ENCODE results near the gene FNDC4. TPM values are rescaled to one million over a fixed set of nuclear protein-coding genes. Genes with fewer than 3 reads are reported as not detected.

Gene FNDC4
- total RNA-seq, 2 experiments from 2014 or later, result not detected

DNA sequence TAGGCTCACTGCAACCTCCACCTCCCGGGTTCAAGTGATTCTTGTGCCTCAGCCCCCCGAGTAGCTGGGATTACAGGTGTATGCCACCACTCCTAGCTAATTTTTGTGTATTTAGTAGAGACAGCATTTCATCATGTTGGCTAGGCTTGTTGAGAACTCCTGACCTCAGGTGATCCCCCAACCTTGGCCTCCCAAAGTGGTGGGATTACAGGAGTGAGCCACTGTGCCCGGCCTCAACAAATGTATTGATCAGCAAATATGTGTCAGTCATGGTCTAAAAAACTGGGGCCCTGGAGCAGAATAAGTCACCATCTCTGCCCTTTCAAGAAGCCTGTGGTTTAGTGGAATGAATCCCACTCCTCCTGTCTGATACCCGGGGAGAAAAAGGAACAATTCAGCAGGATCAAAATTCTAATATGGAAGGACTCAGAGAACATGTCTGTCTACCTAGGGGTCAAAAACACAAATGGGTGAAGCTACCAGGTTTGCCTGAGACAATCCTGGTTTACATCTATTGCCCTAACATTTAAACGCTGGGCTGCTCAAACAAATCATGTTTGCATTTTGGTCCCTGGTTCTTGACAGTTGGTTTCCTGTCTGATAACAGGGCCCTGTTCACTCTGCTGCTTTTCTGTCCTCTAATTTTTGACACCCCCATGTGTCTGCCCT lies 23.2 kb upstream of the FNDC4 start:
- TF ChIP-seq, protein P1, sequence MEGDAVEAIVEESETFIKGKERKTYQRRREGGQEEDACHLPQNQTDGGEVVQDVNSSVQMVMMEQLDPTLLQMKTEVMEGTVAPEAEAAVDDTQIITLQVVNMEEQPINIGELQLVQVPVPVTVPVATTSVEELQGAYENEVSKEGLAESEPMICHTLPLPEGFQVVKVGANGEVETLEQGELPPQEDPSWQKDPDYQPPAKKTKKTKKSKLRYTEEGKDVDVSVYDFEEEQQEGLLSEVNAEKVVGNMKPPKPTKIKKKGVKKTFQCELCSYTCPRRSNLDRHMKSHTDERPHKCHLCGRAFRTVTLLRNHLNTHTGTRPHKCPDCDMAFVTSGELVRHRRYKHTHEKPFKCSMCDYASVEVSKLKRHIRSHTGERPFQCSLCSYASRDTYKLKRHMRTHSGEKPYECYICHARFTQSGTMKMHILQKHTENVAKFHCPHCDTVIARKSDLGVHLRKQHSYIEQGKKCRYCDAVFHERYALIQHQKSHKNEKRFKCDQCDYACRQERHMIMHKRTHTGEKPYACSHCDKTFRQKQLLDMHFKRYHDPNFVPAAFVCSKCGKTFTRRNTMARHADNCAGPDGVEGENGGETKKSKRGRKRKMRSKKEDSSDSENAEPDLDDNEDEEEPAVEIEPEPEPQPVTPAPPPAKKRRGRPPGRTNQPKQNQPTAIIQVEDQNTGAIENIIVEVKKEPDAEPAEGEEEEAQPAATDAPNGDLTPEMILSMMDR (IDR thresholded peaks at IDR 0.05), result no peak
- ATAC-seq (no peak), DNase-seq (no peak)
- Mint-ChIP-seq H3K27ac (no peak overlapping the region), H3K4me1 (ENCODE audit: low read depth) (no peaks in the 10 kb centered on the region), H3K9me3 (no peaks in the 10 kb centered on the region), H3K4me3 (no peak overlapping the region), H3K27me3 (peaks cover 13% of the 10 kb centered on the region), H3K36me3 (ENCODE audit: low read depth) (no peaks in the 10 kb centered on the region)
- CTCF ChIA-PET, result no interaction called here
- intact Hi-C loops (cut with micrococcal nuclease), result no loop called here
- POLR2A ChIA-PET, result interaction anchor here (0.7 kb wide), 1 partner anchor 79 kb away, joined by 3 read pairs; no protein-coding TSS in a partner anchor

DNA sequence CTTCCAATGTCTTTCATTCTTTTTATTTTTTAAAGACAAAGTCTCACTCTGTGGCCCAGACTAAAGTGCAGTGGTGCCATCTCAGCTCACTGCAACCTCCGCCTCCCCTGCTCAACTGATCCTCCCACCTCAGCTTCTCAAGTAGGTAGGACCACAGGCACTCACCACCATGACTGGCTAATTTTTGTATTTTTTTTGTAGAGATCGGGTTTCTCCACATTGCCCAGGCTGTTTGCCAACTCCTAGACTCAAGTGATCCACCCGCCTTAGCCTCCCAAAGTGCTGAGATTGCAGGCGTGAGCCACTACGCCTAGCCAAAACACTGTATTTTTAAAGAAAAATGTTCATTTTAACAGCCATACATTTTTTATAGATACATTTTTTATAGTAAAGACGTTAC lies 14.3 kb upstream of the FNDC4 start:
- TF ChIP-seq, protein P1 (IDR thresholded peaks at IDR 0.05), result no peak
- ATAC-seq, result no peak
- Mint-ChIP-seq H3K27me3 (peaks cover 5% of the 10 kb centered on the region), H3K4me3 (no peak overlapping the region), H3K9me3 (no peaks in the 10 kb centered on the region), H3K4me1 (ENCODE audit: low read depth) (no peaks in the 10 kb centered on the region), H3K36me3 (ENCODE audit: low read depth) (no peaks in the 10 kb centered on the region), H3K27ac (no peak overlapping the region)
- intact Hi-C loops (cut with micrococcal nuclease), result no loop called here
- ChIA-PET CTCF (no interaction called here), POLR2A (no interaction called here)
- no peak for DNase-seq

DNA sequence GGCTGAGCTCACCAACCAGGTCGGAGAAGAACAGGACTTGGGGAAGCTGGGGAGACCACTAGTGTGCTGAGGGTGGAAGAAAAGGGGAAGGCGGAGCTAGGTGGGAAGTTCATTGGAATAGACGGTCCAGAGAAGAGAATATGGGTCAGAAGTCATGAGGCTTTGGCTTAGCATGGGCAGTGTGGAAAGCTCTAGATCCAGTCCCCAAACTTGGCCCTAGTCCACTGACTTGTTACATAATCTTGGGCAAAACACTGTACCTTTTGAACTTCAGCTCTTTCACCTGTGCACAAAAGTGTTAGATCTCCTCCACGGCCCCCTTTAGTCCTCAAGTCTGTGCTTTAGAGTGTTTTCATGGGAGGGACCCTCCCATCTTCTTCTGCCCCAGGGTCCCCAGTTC lies 12.3 kb upstream of the FNDC4 start:
- Mint-ChIP-seq H3K4me3 (no peak overlapping the region), H3K27me3 (no peaks in the 10 kb centered on the region), H3K27ac (no peak overlapping the region), H3K36me3 (ENCODE audit: low read depth) (no peaks in the 10 kb centered on the region), H3K4me1 (ENCODE audit: low read depth) (no peaks in the 10 kb centered on the region), H3K9me3 (no peaks in the 10 kb centered on the region)
- POLR2A ChIA-PET, result interaction anchor here (0.8 to 1.0 kb wide), 2 partner anchors 12 to 138 kb away, joined by 3 read pairs; no protein-coding TSS in a partner anchor
- TF ChIP-seq, protein P1 (IDR thresholded peaks at IDR 0.05), result no peak
- CTCF ChIA-PET, result interaction anchor here (1.5 kb wide), 1 partner anchor 227 kb away, joined by 7 read pairs; no protein-coding TSS in a partner anchor
- intact Hi-C loops (cut with micrococcal nuclease), result no loop called here
- DNase-seq (no peak), ATAC-seq (no peak)

DNA sequence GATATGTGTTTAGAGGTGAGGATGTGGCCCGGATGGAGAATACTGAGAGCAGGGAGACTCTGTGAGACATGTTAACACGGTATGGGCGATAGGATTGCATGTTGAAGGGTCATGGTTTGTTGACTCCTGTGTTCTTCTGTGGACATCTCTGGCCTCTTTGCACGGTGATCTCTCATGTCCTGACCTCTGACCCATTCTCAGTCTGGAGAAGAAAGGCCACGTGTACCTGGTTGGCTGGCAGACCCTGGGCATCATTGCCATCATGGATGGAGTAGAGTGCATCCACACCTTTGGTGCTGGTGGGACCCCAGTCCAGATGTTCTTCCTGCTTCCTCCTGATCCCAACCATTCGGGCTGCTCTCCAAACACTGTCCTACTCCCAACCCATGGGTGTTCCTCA lies 11.6 kb upstream of the FNDC4 start:
- no peak overlapping the region for H3K27ac Mint-ChIP-seq
- no peak overlapping the region for H3K4me3 Mint-ChIP-seq
- TF ChIP-seq, protein P1 (IDR thresholded peaks at IDR 0.05), result no peak
- intact Hi-C loops (cut with micrococcal nuclease), result no loop called here
- no peaks in the 10 kb centered on the region for H3K4me1 Mint-ChIP-seq (ENCODE audit: low read depth)
- ChIA-PET CTCF (no interaction called here), POLR2A (interaction anchor here (0.8 to 1.0 kb wide), 2 partner anchors 11 to 137 kb away, joined by 3 read pairs; no protein-coding TSS in a partner anchor)
- no peaks in the 10 kb centered on the region for H3K36me3 Mint-ChIP-seq (ENCODE audit: low read depth)
- H3K27me3 Mint-ChIP-seq, result no peaks in the 10 kb centered on the region
- ATAC-seq, result no peak
- no peaks in the 10 kb centered on the region for H3K9me3 Mint-ChIP-seq
- no peak for DNase-seq

DNA sequence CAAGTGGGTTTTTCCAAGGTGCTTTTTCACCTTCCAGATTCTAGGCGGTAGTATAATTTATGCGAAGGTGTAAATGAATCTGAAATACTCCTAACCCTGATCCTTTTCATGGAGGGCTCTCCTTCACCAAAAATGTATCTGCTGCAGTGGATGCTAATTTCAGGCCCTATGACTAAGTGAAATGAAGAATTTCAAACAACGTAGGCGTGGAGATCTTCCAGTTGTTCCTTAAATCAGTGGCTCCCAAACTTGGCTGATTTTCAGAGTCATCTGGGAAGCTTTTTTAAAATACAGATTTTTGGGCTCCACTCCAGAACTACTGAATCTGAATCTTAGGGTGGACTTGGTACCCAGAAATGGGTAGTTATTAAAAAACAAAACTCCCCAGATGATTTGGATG lies 7.1 kb upstream of the FNDC4 start:
- Mint-ChIP-seq H3K9me3 (no peaks in the 10 kb centered on the region), H3K27ac (no peak overlapping the region), H3K4me3 (no peak overlapping the region), H3K36me3 (ENCODE audit: low read depth) (no peaks in the 10 kb centered on the region), H3K27me3 (peaks cover 8% of the 10 kb centered on the region), H3K4me1 (ENCODE audit: low read depth) (no peaks in the 10 kb centered on the region)
- ChIA-PET CTCF (no interaction called here), POLR2A (no interaction called here)
- TF ChIP-seq, protein P1 (IDR thresholded peaks at IDR 0.05), result no peak
- ATAC-seq (no peak), DNase-seq (no peak)
- intact Hi-C loops (cut with micrococcal nuclease), result no loop called here

Measured in activated CD8-positive, alpha-beta T cell treated with anti-CD3 and anti-CD28 coated beads for 36 hours (primary cell).